Suprapubic skin (tissue), 4 donors: ENCODE data around the gene ZNF281. TPM values are rescaled to one million over a fixed set of nuclear protein-coding genes. Genes with fewer than 3 reads are reported as not detected.
"Not testable (repeated sequence)": the region's sequence is repeated elsewhere in the genome, so short reads cannot be mapped to it uniquely, and the experiment has no call there.

Experiments
- DNase-seq, 2 donors: peaks; one replicate each; pipeline ENCODE4 v3.0.0-alpha.2; 2019; ENCODE audit warnings: low spot score in 2 of 2
- H3K27ac ChIP-seq: fragments of 200-600 bp; sonication (generic); one replicate; pipeline ENCODE4 v1.5.1; 2019
- H3K27me3 ChIP-seq: fragments of 200-600 bp; sonication (generic); one replicate; pipeline ENCODE4 v1.5.1; 2019
- H3K36me3 ChIP-seq: fragments of 200-600 bp; sonication (generic); one replicate; pipeline ENCODE4 v1.5.1; 2019
- H3K4me1 ChIP-seq: fragments of 200-600 bp; sonication (generic); one replicate; pipeline ENCODE4 v1.5.1; 2019
- H3K4me3 ChIP-seq: fragments of 200-600 bp; sonication (generic); one replicate; pipeline ENCODE4 v1.5.1; 2019; ENCODE audit warnings: mild to moderate bottlenecking
- H3K9me3 ChIP-seq: fragments of 200-600 bp; sonication (generic); one replicate; pipeline ENCODE4 v1.5.1; 2019
- EP300 ChIP-seq: sonication (generic); formaldehyde crosslinking; IDR thresholded peaks from one replicate; pipeline ENCODE4 v1.6.1; 2017; ENCODE audit warnings: antibody characterized with exemption
- POLR2A ChIP-seq, 2 donors: fragments of 450-650 bp; IDR thresholded peaks; one replicate each; pipeline ENCODE4 v1.6.1; 2017; ENCODE audit warnings: antibody characterized with exemption in 2 of 2, mild to moderate bottlenecking in 2 of 2, moderate library complexity in 2 of 2
- POLR2AphosphoS5 ChIP-seq, 3 donors: sonication (generic); formaldehyde crosslinking; IDR thresholded peaks; one replicate each; pipeline ENCODE4 v1.6.1; 2017; ENCODE audit warnings: antibody characterized with exemption in 3 of 3
- WGBS: methylation state at CpG from one replicate; pipeline ENCODE4 v1.1.5; 2018; 5-methylcytosine and 5-hydroxymethylcytosine counted together
- total RNA-seq, 4 donors: library from RNA; depleted of rRNA; stranded (reverse); fragments of >200 nt; gene quantifications; one replicate each; pipeline ENCODE4 v1.1.0, GENCODE V29; 2016
- TF ChIP-seq, protein P1 (sequence below), 2 donors: fragments of 200-600 bp in 1 of 2; fragments of 450-650 bp in 1 of 2; sonication (generic) in 1 of 2; IDR thresholded peaks; one replicate each; pipeline ENCODE4 v1.5.1; 2016 to 2019; ENCODE audit warnings: antibody characterized with exemption in 2 of 2, mild to moderate bottlenecking in 1 of 2, moderate library complexity in 1 of 2

Gene ZNF281
- total RNA-seq, 4 donors from 2014 or later, result 4.5 to 9.4 (median 8.2) TPM

DNA sequence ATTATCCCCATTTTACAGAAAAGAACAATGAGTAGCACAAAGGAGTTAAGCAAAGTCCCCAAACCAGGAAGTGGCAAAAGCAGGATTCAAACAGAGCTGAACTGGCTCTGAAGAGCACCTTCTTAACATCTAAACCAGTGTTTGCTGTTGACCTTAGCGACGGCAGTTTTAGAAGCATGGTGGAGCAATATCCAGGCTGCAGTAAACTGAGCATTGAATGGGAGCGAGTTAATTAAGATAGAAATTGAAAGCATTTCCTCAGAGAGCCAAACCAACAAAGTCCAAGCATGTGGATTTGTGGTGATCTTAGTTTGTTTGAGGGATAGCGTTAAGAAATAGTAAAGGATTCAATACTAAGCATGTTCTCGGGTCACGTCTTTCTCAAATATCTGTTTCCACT lies 13.4 kb upstream of the ZNF281 start:
- H3K36me3 ChIP-seq, result no peaks in the 10 kb centered on the region
- H3K27me3 ChIP-seq, result peaks cover 4% of the 10 kb centered on the region
- WGBS, result 83% methylated on average over 6 of the region's 6 CpGs
- H3K27ac ChIP-seq, result no peak overlapping the region
- H3K9me3 ChIP-seq, result no peaks in the 10 kb centered on the region
- no peak for DNase-seq
- H3K4me3 ChIP-seq, result no peak overlapping the region
- no peak for TF ChIP-seq POLR2A (IDR thresholded peaks at IDR 0.05)
- TF ChIP-seq POLR2AphosphoS5 (IDR thresholded peaks at IDR 0.05), result no peak
- TF ChIP-seq, protein P1, sequence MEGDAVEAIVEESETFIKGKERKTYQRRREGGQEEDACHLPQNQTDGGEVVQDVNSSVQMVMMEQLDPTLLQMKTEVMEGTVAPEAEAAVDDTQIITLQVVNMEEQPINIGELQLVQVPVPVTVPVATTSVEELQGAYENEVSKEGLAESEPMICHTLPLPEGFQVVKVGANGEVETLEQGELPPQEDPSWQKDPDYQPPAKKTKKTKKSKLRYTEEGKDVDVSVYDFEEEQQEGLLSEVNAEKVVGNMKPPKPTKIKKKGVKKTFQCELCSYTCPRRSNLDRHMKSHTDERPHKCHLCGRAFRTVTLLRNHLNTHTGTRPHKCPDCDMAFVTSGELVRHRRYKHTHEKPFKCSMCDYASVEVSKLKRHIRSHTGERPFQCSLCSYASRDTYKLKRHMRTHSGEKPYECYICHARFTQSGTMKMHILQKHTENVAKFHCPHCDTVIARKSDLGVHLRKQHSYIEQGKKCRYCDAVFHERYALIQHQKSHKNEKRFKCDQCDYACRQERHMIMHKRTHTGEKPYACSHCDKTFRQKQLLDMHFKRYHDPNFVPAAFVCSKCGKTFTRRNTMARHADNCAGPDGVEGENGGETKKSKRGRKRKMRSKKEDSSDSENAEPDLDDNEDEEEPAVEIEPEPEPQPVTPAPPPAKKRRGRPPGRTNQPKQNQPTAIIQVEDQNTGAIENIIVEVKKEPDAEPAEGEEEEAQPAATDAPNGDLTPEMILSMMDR (IDR thresholded peaks at IDR 0.05), result no peak
- no peak for TF ChIP-seq EP300
- H3K4me1 ChIP-seq, result no peaks in the 10 kb centered on the region

DNA sequence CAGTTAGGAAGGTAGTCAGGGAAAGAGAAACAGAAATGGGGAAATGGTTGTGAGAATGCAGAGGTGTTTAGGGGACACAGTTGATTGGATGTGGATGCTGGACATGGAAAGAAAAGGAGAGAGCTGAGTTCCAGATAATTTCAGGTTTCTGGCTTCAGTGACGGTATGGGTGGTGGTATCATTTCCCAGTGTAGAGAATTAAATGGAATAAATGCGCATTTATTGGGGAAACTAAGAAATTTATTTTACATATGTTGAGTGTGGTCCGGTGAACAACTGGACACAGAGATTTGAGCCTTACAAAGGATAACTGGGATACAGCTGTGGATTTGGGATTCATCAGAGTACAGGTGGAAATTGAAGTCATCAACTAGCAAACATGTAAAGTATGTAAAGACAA lies 12.4 kb upstream of the ZNF281 start:
- H3K4me1 ChIP-seq, result no peaks in the 10 kb centered on the region
- no peak for DNase-seq
- WGBS, result 92% methylated on average over 3 of the region's 3 CpGs
- H3K9me3 ChIP-seq, result no peaks in the 10 kb centered on the region
- TF ChIP-seq POLR2A (IDR thresholded peaks at IDR 0.05) (no peak), POLR2AphosphoS5 (IDR thresholded peaks at IDR 0.05) (no peak), EP300 (no peak)
- TF ChIP-seq, protein P1 (IDR thresholded peaks at IDR 0.05), result no peak
- no peaks in the 10 kb centered on the region for H3K36me3 ChIP-seq
- H3K27me3 ChIP-seq, result peaks cover 4% of the 10 kb centered on the region
- H3K27ac ChIP-seq, result no peak overlapping the region
- no peak overlapping the region for H3K4me3 ChIP-seq

DNA sequence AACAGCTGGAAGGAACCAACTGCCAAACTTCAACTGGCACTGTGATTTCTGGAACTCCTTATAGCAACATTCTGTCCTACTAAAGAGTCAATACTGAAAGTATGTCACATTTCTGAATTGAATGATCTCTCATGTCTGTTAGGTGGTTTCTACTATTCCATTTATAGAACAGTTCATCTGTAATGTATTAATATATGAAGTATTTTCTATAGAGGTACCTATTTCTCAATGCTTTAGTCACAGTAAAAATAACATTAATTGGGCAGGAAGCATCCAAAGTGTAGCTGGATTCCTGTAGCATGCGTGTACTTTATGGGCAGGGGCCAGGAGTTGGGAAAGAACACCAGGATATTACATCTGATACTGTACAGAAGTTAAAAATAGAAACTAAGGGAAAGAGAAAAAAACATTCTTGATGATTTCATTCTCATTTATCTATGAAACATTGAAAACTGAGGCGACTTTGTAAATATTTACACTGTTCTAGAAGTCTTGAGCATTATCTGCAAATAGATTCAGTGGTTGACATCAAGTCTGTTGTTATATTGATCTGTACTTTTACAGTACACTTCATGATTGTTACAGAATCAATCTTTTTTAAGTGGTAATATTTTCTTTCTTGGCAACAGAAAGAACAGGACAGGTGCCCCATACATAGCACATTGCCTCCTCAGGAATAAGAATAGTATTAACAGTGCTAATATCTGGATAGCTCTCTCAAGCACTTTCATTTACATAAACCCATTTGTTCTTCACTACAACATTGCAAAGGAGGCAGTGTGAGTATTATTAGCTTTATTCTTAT lies 6.2 kb upstream of the ZNF281 start:
- WGBS, result 17% methylated on average over 2 of the region's 2 CpGs
- no peak overlapping the region for H3K27ac ChIP-seq
- H3K36me3 ChIP-seq, result no peaks in the 10 kb centered on the region
- H3K9me3 ChIP-seq, result no peaks in the 10 kb centered on the region
- DNase-seq, result peak in 1 of 2 donors; percentile 86
- no peak for TF ChIP-seq POLR2A (IDR thresholded peaks at IDR 0.05)
- TF ChIP-seq POLR2AphosphoS5 (IDR thresholded peaks at IDR 0.05), result no peak
- TF ChIP-seq, protein P1 (IDR thresholded peaks at IDR 0.05), result no peak
- TF ChIP-seq EP300, result no peak
- no peak overlapping the region for H3K4me3 ChIP-seq
- peaks cover 13% of the 10 kb centered on the region for H3K4me1 ChIP-seq
- H3K27me3 ChIP-seq, result no peaks in the 10 kb centered on the region

DNA sequence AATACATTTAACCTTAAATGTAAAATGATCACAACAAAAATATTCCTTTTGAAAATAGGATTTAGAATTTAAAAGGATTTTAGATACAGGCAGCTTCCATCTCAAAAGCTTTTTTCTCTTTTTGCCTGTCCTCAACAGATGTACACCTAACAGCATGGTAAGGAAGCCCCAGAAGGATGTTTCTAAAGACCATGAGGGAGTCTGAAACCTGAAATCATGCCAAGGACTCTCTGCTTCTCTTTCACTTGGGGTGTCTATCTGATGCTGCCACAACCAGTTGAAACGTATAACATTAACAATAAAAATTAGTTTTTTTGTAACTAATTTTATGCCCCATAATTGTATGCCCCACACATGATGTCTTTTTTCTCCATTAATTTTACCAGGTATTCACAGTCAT lies 5.4 kb upstream of the ZNF281 start:
- no peak overlapping the region for H3K27ac ChIP-seq

DNA sequence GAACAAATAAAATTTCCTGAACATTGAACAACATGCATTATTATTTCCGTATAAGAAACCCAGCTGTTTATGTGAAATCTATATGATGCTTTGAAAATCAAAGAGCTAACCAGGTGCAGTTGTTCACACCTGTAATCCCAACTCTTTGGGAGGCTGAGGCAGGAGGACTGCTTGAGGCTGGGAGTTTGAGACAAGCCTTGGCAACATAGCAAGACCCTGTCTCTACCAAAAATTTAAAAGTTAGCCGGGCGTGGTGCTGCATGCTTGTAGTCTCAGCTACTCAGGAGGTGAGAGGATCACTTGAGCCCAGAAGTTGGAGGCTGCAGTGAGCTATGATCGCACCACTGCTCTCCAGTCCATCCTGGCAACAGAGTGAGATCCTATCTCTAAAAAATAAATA lies 4.8 kb upstream of the ZNF281 start:
- no peaks in the 10 kb centered on the region for H3K27me3 ChIP-seq
- H3K9me3 ChIP-seq, result no peaks in the 10 kb centered on the region
- no peak overlapping the region for H3K27ac ChIP-seq
- no peak overlapping the region for H3K4me3 ChIP-seq
- peaks cover 20% of the 10 kb centered on the region for H3K4me1 ChIP-seq
- TF ChIP-seq POLR2AphosphoS5 (IDR thresholded peaks at IDR 0.05) (no peak), POLR2A (IDR thresholded peaks at IDR 0.05) (no peak), EP300 (no peak)
- TF ChIP-seq, protein P1 (IDR thresholded peaks at IDR 0.05), result no peak
- no peak for DNase-seq
- no peaks in the 10 kb centered on the region for H3K36me3 ChIP-seq
- 83% methylated on average over 4 of the region's 4 CpGs for WGBS

More for the DNA sequence above, 5.4 kb upstream of the ZNF281 start:
- Histone ChIP-seq H3K4me1 (peaks cover 19% of the 10 kb centered on the region), H3K36me3 (no peaks in the 10 kb centered on the region), H3K9me3 (no peaks in the 10 kb centered on the region), H3K27me3 (no peaks in the 10 kb centered on the region), H3K4me3 (no peak overlapping the region)
- no peak for TF ChIP-seq POLR2A (IDR thresholded peaks at IDR 0.05)
- TF ChIP-seq, protein P1 (IDR thresholded peaks at IDR 0.05), result no peak
- no peak for TF ChIP-seq EP300
- no peak for TF ChIP-seq POLR2AphosphoS5 (IDR thresholded peaks at IDR 0.05)
- 61% methylated on average over 1 of the region's 1 CpG for WGBS
- DNase-seq, result no peak

DNA sequence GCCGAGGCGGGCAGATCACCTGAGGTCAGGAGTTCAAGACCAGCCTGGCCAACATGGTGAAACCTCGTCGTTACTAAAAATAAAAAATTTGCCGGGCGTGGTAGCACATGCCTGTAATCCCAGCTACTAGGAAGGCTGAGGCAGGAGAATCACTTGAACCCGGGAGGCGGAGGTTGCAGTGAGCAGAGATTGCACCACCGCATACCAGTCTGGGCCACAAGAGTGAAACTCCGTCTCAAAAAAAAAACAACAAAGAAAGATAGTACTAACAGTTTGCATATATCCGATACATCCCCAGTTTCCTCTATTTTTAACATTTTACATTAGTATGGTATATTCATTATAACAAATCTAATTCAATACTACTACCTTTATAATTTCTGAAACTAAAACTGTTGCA lies 3.9 kb upstream of the ZNF281 start:
- not testable (repeated sequence) for H3K27ac ChIP-seq, H3K36me3 ChIP-seq, DNase-seq, H3K4me3 ChIP-seq, H3K9me3 ChIP-seq, H3K27me3 ChIP-seq
- WGBS, result 73% methylated on average over 11 of the region's 11 CpGs
- H3K4me1 ChIP-seq, result peaks cover 26% of the 10 kb centered on the region
